GM13977 (cell line): Measurements from ENCODE around the gene THSD4.

ENCODE experiments used
- DNase-seq: peaks from one replicate; pipeline ENCODE4 v3.0.0; 2012; ENCODE audit warnings: low spot score
- in situ Hi-C: fragments of 300-500 bp; cut with MboI; formaldehyde crosslinking; loops from one replicate; pipeline ENCODE4 v1.12.0; 2022; ENCODE audit warnings: low sequenced_read_pairs, low pct_unique_long_range_greater_than_20kb, mixed read lengths, inconsistent platforms; ENCODE audit not compliant: unreplicated experiment
- TF ChIP-seq, protein P1 (sequence below): IDR thresholded peaks from 2 replicates; pipeline ENCODE4 v1.5.1; 2012; ENCODE audit warnings: mild to moderate bottlenecking, control low read depth; ENCODE audit not compliant: insufficient read depth; ENCODE audit errors: extremely low read depth, missing control alignments

THSD4 gene

DNA sequence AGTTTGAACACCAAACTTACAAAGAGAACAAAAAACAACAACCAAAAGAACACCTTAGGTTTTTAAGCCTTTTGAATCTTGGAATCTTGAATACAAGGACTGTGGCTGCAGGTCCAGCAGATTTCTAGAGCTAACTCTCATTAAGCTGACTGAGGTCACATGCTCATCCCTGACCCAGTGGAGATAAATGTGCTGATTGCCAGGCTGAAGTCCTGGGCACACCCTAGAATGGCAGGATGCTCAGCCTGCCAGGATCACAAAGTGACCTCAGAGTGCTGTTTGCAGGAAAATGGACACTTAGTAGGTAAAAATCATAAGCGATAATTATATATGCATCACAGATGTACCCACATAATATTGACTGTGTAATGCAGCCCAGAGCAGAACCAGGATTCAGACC lies 449.7 kb downstream of the THSD4 start:
- TF ChIP-seq, protein P1, sequence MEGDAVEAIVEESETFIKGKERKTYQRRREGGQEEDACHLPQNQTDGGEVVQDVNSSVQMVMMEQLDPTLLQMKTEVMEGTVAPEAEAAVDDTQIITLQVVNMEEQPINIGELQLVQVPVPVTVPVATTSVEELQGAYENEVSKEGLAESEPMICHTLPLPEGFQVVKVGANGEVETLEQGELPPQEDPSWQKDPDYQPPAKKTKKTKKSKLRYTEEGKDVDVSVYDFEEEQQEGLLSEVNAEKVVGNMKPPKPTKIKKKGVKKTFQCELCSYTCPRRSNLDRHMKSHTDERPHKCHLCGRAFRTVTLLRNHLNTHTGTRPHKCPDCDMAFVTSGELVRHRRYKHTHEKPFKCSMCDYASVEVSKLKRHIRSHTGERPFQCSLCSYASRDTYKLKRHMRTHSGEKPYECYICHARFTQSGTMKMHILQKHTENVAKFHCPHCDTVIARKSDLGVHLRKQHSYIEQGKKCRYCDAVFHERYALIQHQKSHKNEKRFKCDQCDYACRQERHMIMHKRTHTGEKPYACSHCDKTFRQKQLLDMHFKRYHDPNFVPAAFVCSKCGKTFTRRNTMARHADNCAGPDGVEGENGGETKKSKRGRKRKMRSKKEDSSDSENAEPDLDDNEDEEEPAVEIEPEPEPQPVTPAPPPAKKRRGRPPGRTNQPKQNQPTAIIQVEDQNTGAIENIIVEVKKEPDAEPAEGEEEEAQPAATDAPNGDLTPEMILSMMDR: no peak
- in situ Hi-C loops: no loop called here

DNA sequence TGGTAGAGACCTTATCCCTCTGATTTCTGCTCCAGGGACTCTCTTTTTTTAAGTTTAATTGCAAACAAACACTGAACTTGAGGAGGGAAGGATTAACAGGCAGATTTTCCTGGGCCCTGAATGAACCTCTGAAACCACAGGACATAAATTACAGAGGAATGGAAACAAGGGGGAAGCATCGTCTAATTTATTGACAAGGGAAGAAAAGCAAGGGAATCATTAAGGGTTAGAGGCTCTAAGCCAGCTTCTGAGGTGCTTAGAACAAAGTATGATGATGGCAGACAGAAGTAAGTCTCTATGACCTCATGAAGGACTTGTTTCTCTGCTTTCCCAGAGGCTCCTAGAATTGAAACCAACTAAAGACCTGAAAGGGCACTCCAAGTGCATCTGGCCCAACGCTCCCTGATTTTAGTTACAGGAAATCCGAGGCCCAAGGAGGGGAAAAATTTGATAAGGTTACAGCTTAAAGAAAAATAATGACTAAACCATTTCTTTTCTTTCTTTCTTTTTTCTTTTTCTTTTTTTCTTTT lies 450.4 kb downstream of the THSD4 start:
- no peak for DNase-seq
- in situ Hi-C loops: no loop called here

More for the DNA sequence above, 449.7 kb downstream of the THSD4 start:
- no peak for DNase-seq

DNA sequence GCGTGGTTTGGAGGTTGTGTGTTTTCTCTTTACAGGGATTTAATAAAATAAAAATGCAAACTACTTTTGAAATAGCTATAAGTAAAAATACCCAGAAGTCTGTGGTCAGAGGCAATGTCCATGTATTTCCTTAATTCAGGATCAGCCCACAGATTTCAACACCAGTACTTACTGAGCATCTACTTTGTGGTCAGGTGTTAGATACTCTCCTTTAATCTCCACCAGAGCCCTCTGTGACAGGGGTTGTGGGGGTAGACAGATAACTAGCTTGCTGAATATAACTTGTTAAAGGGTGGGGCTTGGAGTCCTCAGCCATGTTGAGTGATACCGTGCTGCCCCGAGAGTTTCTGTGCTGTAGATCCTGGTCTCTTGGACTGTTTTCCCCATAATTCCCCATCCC lies 451.0 kb downstream of the THSD4 start:
- TF ChIP-seq, protein P1: no peak
- no peak for DNase-seq
- in situ Hi-C loops: no loop called here

More for the DNA sequence above, 450.4 kb downstream of the THSD4 start:
- TF ChIP-seq, protein P1: no peak

DNA sequence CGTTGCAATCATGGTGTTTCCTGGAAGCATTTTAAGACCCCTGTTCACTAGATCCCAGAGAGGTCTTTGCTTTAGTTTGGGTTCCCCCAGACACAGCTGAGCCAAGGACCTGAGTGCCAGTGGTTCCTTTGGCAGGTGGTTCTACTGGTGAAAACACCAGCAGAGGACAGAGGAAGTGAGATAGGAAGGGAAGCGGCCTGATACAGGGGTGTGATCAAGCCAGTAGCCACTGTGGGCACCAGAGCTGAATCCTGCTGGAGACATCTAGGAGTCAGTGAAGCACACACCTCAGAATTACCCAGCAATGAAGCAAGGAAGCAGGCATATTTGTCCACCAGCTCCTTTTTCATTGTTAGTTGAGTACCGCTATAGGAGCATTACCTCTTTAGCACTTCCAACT lies 451.9 kb downstream of the THSD4 start:
- TF ChIP-seq, protein P1: no peak

DNA sequence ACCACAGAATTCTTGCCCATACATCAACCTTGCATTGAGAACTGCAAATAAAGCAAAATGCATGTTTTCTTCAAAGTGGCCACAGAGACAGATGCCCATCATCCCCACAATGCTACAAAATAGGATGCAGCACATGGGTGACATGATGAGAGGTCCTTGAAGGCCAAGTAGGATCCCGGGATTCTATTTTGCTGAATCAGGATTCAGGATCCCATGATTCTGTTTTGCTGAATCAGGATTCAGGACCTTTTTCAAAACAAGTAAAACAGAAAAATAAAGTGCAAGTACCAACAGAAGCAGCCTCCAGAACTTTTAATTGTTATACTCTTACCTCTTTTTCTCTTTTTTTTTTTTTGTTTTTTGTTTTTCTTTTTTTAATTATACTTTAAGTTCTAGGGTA lies 453.0 kb downstream of the THSD4 start:
- no peak for DNase-seq
- TF ChIP-seq, protein P1: no peak
- in situ Hi-C loops: no loop called here

More for the DNA sequence above, 451.9 kb downstream of the THSD4 start:
- DNase-seq: no peak
- in situ Hi-C loops: no loop called here

DNA sequence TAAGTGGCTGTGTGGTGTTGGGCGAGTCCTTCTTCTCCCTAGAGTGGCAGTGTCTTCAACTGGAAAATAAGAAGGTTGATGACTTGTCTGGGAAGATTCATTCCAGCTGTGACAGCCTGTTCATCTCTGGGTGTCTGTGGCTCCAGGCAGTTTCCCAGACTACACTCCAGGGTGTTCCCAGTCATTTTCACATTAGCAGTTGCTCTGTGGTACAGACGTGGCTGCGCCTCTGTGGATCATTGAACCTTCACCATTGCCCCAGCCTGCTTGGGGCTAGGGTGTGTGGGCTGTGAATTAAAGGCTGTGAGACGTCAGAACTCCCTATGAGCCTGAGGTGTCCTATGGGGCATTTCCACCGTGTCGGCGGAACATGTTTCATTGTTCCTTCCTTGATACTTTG lies 455.5 kb downstream of the THSD4 start:
- in situ Hi-C loops: no loop called here
- DNase-seq: no peak
- TF ChIP-seq, protein P1: no peak
